GM21786 (cell line): ENCODE data around the gene C2orf49.

Experiments used
- ATAC-seq: cut with Tn5 transposase; IDR thresholded peaks from one replicate; pipeline ENCODE4 v1.9.1; 2021; ENCODE audit not compliant: unreplicated experiment

Gene C2orf49

GRCh38 chr2:105398336-105399206, 61.2 kb downstream of the C2orf49 start, which contains the start of gene FHL2:
TSS of gene FHL2 (minus strand) at chr2:105399051. CDS start at chr2:105386516, 12,535 bp downstream.
- peak; percentile 99 for ATAC-seq
